ENCODE data around the gene TUBGCP5. TPM values are rescaled to one million over a fixed set of nuclear protein-coding genes. Genes with fewer than 3 reads are reported as not detected.

The TUBGCP5 gene
- total and polyA plus RNA-seq, 2 of the 4 experiments (the other 2 are of a cell fraction): 13.0 to 19.4 TPM

- Histone ChIP-seq H3K4me1 (ENCODE audit: control insufficient read depth, insufficient read depth, low read length) (peaks cover 22% of the 10 kb centered on the region), H3K79me1 (ENCODE audit: low read depth in 1 of 2, low read length in 2 of 2) (peaks cover 13 to 82% of the 10 kb centered on the region in 2 experiments), H3K36me3 (ENCODE audit: control insufficient read depth, insufficient read depth, low read length) (no peaks in the 10 kb centered on the region; the same call in 1 of the 2 replicates), H3K27me3 (ENCODE audit: control insufficient read depth, insufficient read depth, low read length) (no peaks in the 10 kb centered on the region), H3K23ac (ENCODE audit: low read depth, low read length) (no peak overlapping the region), H2AFZ (replicated peaks; ENCODE audit: low read length, poor library complexity) (no peak overlapping the region), H2BK120ac (ENCODE audit: low read depth, low read length) (no peak overlapping the region), H2BK15ac (ENCODE audit: low read depth, low read length) (no peak overlapping the region), H3K9ac (ENCODE audit: low read depth, low read length) (no peak overlapping the region), H3K56ac (ENCODE audit: extremely low read depth, insufficient read depth, low read length) (no peak overlapping the region), H2AK5ac (ENCODE audit: low read depth, low read length) (no peak overlapping the region), H2BK20ac (ENCODE audit: low read depth, low read length) (no peak overlapping the region), H4K8ac (ENCODE audit: low read depth in 2 of 2, low read length in 2 of 2) (no peak overlapping the region), H4K5ac (ENCODE audit: low read depth, low read length) (no peak overlapping the region), H4K91ac (ENCODE audit: insufficient read depth, low read depth, low read length) (no peak overlapping the region), H3K4me2 (ENCODE audit: low read depth, low read length) (no peak overlapping the region), H3K27ac (ENCODE audit: insufficient read depth, low read length) (no peak overlapping the region), H3K9me3 (ENCODE audit: control insufficient read depth, insufficient read depth, low read length) (no peaks in the 10 kb centered on the region), H3K9me1 (ENCODE audit: insufficient read depth, low read length) (peaks cover 15% of the 10 kb centered on the region; the same call in 1 of the 2 replicates), H2BK5ac (ENCODE audit: low read depth, low read length, poor library complexity, severe bottlenecking) (no peak overlapping the region), H3K4ac (ENCODE audit: low read depth, low read length) (no peak overlapping the region), H3K18ac (ENCODE audit: low read depth, low read length) (no peak overlapping the region), H3K14ac (replicated peaks; ENCODE audit: low read depth, low read length) (no peak overlapping the region), H2AK9ac (replicated peaks; ENCODE audit: low read depth, low read length, poor library complexity) (peak overlapping the region; percentile 37), H4K20me1 (ENCODE audit: insufficient read depth, low read length) (peaks cover 90% of the 10 kb centered on the region), H3K4me3 (ENCODE audit: insufficient read depth, low read depth, low read length) (no peak overlapping the region)
- in situ Hi-C loops (cut with MboI; ENCODE audit: low sequenced_read_pairs) (no loop called here), intact Hi-C loops (cut with micrococcal nuclease) (no loop called here), dilution Hi-C loops (cut with HindIII; ENCODE audit: low sequenced_read_pairs, unreplicated experiment) (no loop called here)
- DNase-seq (no peak), ATAC-seq (ENCODE audit: low read depth) (no peak)
- TF ChIP-seq RFX5 (IDR thresholded peaks at IDR 0.05; ENCODE audit: low read depth, low read length) (no peak), NFE2L2 (IDR thresholded peaks at IDR 0.05; ENCODE audit: low read depth, low read length) (no peak), CTCF (conservative IDR thresholded peaks at IDR 0.05; ENCODE audit: low read depth, low read length) (no peak), ELK1 (IDR thresholded peaks at IDR 0.05; ENCODE audit: borderline replicate concordance, low read depth, low read length) (no peak), MAFK (IDR thresholded peaks at IDR 0.05; ENCODE audit: low read depth, low read length) (no peak), POLR2A (IDR thresholded peaks at IDR 0.05; ENCODE audit: low read depth, low read length) (no peak), BHLHE40 (IDR thresholded peaks at IDR 0.05; ENCODE audit: low read depth, low read length) (no peak), CEBPB (IDR thresholded peaks at IDR 0.05; ENCODE audit: low read depth, low read length) (no peak), MAZ (IDR thresholded peaks at IDR 0.05; ENCODE audit: borderline replicate concordance, low read depth, low read length) (no peak), MXI1 (IDR thresholded peaks at IDR 0.05; ENCODE audit: borderline replicate concordance, low read depth, low read length) (no peak), RCOR1 (IDR thresholded peaks at IDR 0.05; ENCODE audit: insufficient replicate concordance, low read length) (no peak), CHD1 (IDR thresholded peaks at IDR 0.05; ENCODE audit: low read depth, low read length) (no peak), SMC3 (IDR thresholded peaks at IDR 0.05; ENCODE audit: low read depth, low read length) (no peak), RAD21 (IDR thresholded peaks at IDR 0.05; ENCODE audit: low read length) (no peak), FOS (IDR thresholded peaks at IDR 0.05; ENCODE audit: low read depth, low read length) (no peak)
- BruUV-seq (replicated peaks): no TSS peak
- WGBS, 2 experiments (ENCODE audit: extremely low coverage in 2 of 2, insufficient read length in 1 of 2): 87% methylated on average over 26 of the region's 39 CpGs; no CpG with 5 or more reads in 1 of the 2 experiments
- POLR2A ChIA-PET (ENCODE audit: unreplicated experiment): no interaction called here
- CTCF ChIA-PET: no interaction called here
These were observed 87.7 kb downstream of the TUBGCP5 start for GRCh38 chr15:22951381-22952280.

Data from IMR-90 (cell line).